ENCODE data around the gene NECAB2. TPM values are rescaled to one million over a fixed set of nuclear protein-coding genes. Genes with fewer than 3 reads are reported as not detected.
A peak's percentile ranks its signal among the peaks of the same experiment; 100 is the strongest.
"Not testable (repeated sequence)": the region's sequence is repeated elsewhere in the genome, so short reads cannot be mapped to it uniquely, and the experiment has no call there.

NECAB2 gene
- total RNA-seq, 1 donor from 2014 or later = 12.6 TPM

GRCh38 chr16:83949724-83950001 lies 18.4 kb upstream of the NECAB2 start:
- Mint-ChIP-seq H3K36me3 (no peaks in the 10 kb centered on the region), H3K27ac (no peak overlapping the region), H3K27me3 (ENCODE audit: insufficient read depth, low read depth) (peaks cover 7% of the 10 kb centered on the region), H3K9me3 (peaks cover 7% of the 10 kb centered on the region), H3K4me1 (peaks cover 12% of the 10 kb centered on the region), H3K4me3 (no peak overlapping the region)
- Histone ChIP-seq H3K9me3 (ENCODE audit: low read depth) (no peaks in the 10 kb centered on the region), H3K36me3 (no peaks in the 10 kb centered on the region), H3K9ac (no peak overlapping the region), H3K4me3 (no peak overlapping the region), H4K20me1 (ENCODE audit: low read depth) (no peaks in the 10 kb centered on the region), H2AFZ (replicated peaks) (no peak overlapping the region), H3K79me2 (ENCODE audit: low read depth) (no peaks in the 10 kb centered on the region), H3K27ac (no peak overlapping the region), H3F3A (ENCODE audit: low read depth) (peaks cover 11% of the 10 kb centered on the region), H3K4me2 (no peak overlapping the region), H3K27me3 (peaks cover 20% of the 10 kb centered on the region), H3K4me1 (peaks cover 10% of the 10 kb centered on the region)
- no peak for DNase-seq (ENCODE audit: low spot score)
- TF ChIP-seq CTCF (IDR thresholded peaks at IDR 0.05) = no peak
- TF ChIP-seq EZH2 (IDR thresholded peaks at IDR 0.05) = no peak
- no peak for TF ChIP-seq EZH2phosphoT487 (IDR thresholded peaks at IDR 0.05)

DNA sequence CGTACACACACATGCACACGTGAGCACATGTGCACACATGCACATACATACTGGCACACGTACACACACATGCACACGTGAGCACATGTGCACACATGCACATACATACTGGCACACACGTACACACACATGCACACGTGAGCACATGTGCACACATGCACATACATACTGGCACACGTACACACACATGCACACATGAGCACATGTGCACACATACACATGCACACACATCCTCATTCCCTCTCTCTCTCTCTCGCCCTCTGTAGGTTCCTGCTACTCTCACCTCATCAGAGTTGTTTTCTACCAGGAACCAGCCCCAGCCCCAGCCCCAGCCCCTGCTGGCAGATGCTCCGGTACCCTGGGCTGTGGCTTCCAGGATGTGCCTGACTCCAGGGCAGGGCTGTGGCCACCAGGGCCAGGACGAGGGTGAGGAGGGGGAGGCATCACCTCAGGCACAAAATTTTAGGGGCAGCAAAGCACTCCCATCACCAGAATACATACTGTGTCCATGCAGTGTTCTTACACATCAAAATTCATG lies 17.1 kb upstream of the NECAB2 start:
- Histone ChIP-seq H3K4me1 (peaks cover 10% of the 10 kb centered on the region), H3K27me3 (peaks cover 20% of the 10 kb centered on the region), H3F3A (ENCODE audit: low read depth) (peaks cover 11% of the 10 kb centered on the region)
- H3K27me3 Mint-ChIP-seq (ENCODE audit: insufficient read depth, low read depth); H3K27ac Mint-ChIP-seq; H3K79me2 ChIP-seq (ENCODE audit: low read depth); H2AFZ ChIP-seq (replicated peaks); H3K27ac ChIP-seq; H3K9ac ChIP-seq; H3K9me3 Mint-ChIP-seq; H3K9me3 ChIP-seq (ENCODE audit: low read depth); H4K20me1 ChIP-seq (ENCODE audit: low read depth); H3K36me3 Mint-ChIP-seq; H3K36me3 ChIP-seq; H3K4me3 Mint-ChIP-seq; H3K4me3 ChIP-seq; H3K4me2 ChIP-seq: not testable (repeated sequence)
- DNase-seq (ENCODE audit: low spot score) = peak; percentile 24
- H3K4me1 Mint-ChIP-seq = peaks cover 13% of the 10 kb centered on the region

DNA sequence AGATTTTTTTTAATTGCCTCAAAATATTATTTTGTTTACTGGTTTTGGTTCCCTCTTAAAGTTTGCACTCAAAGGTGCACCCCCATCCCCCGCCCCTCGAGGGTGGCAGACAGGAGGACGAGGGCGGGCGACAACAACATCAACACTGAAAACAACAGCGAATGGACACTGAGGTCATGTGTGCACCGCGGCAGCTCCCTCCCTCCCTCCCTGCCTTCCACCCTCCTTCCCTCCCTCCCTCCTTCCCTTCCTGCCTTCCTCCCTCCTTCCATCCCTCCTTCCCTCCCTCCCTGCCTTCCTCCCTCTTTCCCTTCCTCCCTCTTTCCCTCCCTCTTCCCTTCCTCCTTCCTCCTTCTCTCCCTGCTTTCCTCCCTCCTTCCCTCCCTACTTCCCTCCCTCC lies 16.5 kb upstream of the NECAB2 start:
- peaks cover 7% of the 10 kb centered on the region for H3K9me3 Mint-ChIP-seq
- Histone ChIP-seq H3K4me3 (no peak overlapping the region), H3K79me2 (ENCODE audit: low read depth) (no peaks in the 10 kb centered on the region), H3K9ac (no peak overlapping the region), H4K20me1 (ENCODE audit: low read depth) (no peaks in the 10 kb centered on the region), H3K4me2 (no peak overlapping the region), H3F3A (ENCODE audit: low read depth) (peaks cover 11% of the 10 kb centered on the region), H3K27me3 (peaks cover 20% of the 10 kb centered on the region), H2AFZ (replicated peaks) (no peak overlapping the region), H3K4me1 (peaks cover 10% of the 10 kb centered on the region), H3K36me3 (no peaks in the 10 kb centered on the region), H3K9me3 (ENCODE audit: low read depth) (no peaks in the 10 kb centered on the region), H3K27ac (no peak overlapping the region)
- DNase-seq (ENCODE audit: low spot score) = no peak
- TF ChIP-seq EZH2 (IDR thresholded peaks at IDR 0.05) = no peak
- TF ChIP-seq EZH2phosphoT487 (IDR thresholded peaks at IDR 0.05) = no peak
- TF ChIP-seq CTCF (IDR thresholded peaks at IDR 0.05) = no peak
- H3K36me3 Mint-ChIP-seq = no peaks in the 10 kb centered on the region
- no peak overlapping the region for H3K27ac Mint-ChIP-seq
- no peak overlapping the region for H3K4me3 Mint-ChIP-seq
- peaks cover 13% of the 10 kb centered on the region for H3K4me1 Mint-ChIP-seq
- H3K27me3 Mint-ChIP-seq (ENCODE audit: insufficient read depth, low read depth) = peaks cover 8% of the 10 kb centered on the region

GRCh38 chr16:83952587-83952939 lies 15.5 kb upstream of the NECAB2 start:
- no peak overlapping the region for H3K4me3 ChIP-seq
- Mint-ChIP-seq H3K27me3 (ENCODE audit: insufficient read depth, low read depth) (peaks cover 6% of the 10 kb centered on the region), H3K9me3 (peaks cover 7% of the 10 kb centered on the region), H3K36me3 (no peaks in the 10 kb centered on the region), H3K4me1 (peaks cover 13% of the 10 kb centered on the region), H3K4me3 (no peak overlapping the region), H3K27ac (no peak overlapping the region)
- H3K4me1 ChIP-seq = peaks cover 10% of the 10 kb centered on the region
- no peak overlapping the region for H3K4me2 ChIP-seq
- H3K36me3 ChIP-seq = no peaks in the 10 kb centered on the region
- no peak for TF ChIP-seq CTCF (IDR thresholded peaks at IDR 0.05)
- TF ChIP-seq EZH2phosphoT487 (IDR thresholded peaks at IDR 0.05) = no peak
- no peak for TF ChIP-seq EZH2 (IDR thresholded peaks at IDR 0.05)
- H3K9ac ChIP-seq = no peak overlapping the region
- DNase-seq (ENCODE audit: low spot score) = no peak
- H4K20me1 ChIP-seq (ENCODE audit: low read depth) = no peaks in the 10 kb centered on the region
- no peak overlapping the region for H3K27ac ChIP-seq
- H3K9me3 ChIP-seq (ENCODE audit: low read depth) = no peaks in the 10 kb centered on the region
- peaks cover 20% of the 10 kb centered on the region for H3K27me3 ChIP-seq
- no peaks in the 10 kb centered on the region for H3K79me2 ChIP-seq (ENCODE audit: low read depth)
- H3F3A ChIP-seq (ENCODE audit: low read depth) = peaks cover 11% of the 10 kb centered on the region
- H2AFZ ChIP-seq (replicated peaks) = no peak overlapping the region

Data from neural progenitor cell (in vitro differentiated cells).